PFSK-1 (cell line): ENCODE results near the gene TNNC1.

Source experiments
- POLR2AphosphoS5 ChIP-seq: IDR thresholded peaks from 2 replicates; pipeline ENCODE4 v1.6.1; 2012; ENCODE audit warnings: low read depth, mild to moderate bottlenecking, control low read depth, low read length, moderate library complexity
- SIN3A ChIP-seq: IDR thresholded peaks from 2 replicates; pipeline ENCODE4 v1.6.1; 2012; ENCODE audit warnings: mild to moderate bottlenecking, low read length, moderate library complexity, borderline replicate concordance; ENCODE audit not compliant: insufficient read depth
- TAF1 ChIP-seq: IDR thresholded peaks from 2 replicates; pipeline ENCODE4 v1.6.1; 2012; ENCODE audit warnings: low read length, control low read depth, borderline replicate concordance; ENCODE audit not compliant: insufficient read depth

DNA sequence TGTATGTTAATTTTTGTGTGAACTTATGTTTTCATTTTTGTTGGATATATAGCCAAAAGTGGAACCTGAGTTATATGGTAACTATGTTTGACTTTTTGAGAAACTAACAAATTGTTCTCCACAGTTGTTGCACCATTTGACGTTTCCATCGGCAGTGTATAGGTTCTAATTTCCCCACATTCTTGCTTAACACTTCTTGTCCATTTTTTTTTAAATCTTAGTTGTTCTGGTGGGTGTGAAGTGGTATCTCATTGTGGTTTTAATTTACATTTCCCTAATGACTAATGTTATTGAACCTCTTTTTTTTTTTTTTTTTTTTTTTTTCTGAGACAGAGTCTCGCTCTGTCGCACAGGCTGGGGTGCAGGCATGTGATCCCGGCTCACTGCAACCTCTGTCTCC lies 9.6 kb upstream of the TNNC1 start:
- TF ChIP-seq TAF1 (no peak), SIN3A (no peak), POLR2AphosphoS5 (no peak)
